HepG2 (cell line): ENCODE data around the gene ACTN2. TPM values are rescaled to one million over a fixed set of nuclear protein-coding genes. Genes with fewer than 3 reads are reported as not detected.

Source experiments
- BCLAF1 ChIP-seq: fragments of 450-650 bp; IDR thresholded peaks from 2 replicates; pipeline ENCODE4 v1.6.1; 2017; ENCODE audit warnings: mild to moderate bottlenecking
- CENPBD1 ChIP-seq: sonication (generic); formaldehyde crosslinking; IDR thresholded peaks from 2 replicates; pipeline ENCODE4 v1.8.0; 2022; ENCODE audit warnings: missing genetic modification reagents, low read depth, mild to moderate bottlenecking, borderline replicate concordance
- DR1 ChIP-seq: sonication (generic); formaldehyde crosslinking; IDR thresholded peaks from 2 replicates; pipeline ENCODE4 v1.8.0; 2021; ENCODE audit warnings: mild to moderate bottlenecking, missing genetic modification reagents, inconsistent platforms
- ELF4 ChIP-seq: sonication (generic); formaldehyde crosslinking; IDR thresholded peaks from 2 replicates; pipeline ENCODE4 v1.5.0; 2020; ENCODE audit warnings: missing genetic modification reagents, mild to moderate bottlenecking, moderate library complexity, borderline replicate concordance
- FOXM1 ChIP-seq: sonication (generic); formaldehyde crosslinking; IDR thresholded peaks from 2 replicates; pipeline ENCODE4 v1.5.0; 2020; ENCODE audit warnings: missing genetic modification reagents
- FOXP1 ChIP-seq, 2 experiments: fragments of 450-650 bp in 1 of 2; IDR thresholded peaks; 2 replicates each; pipeline ENCODE4 v1.6.1; 2017 to 2018; ENCODE audit warnings: antibody characterized with exemption in 1 of 2
- GFI1 ChIP-seq: sonication (generic); formaldehyde crosslinking; IDR thresholded peaks from 2 replicates; pipeline ENCODE4 v1.5.0; 2020; ENCODE audit warnings: missing genetic modification reagents, mild to moderate bottlenecking, borderline replicate concordance
- GZF1 ChIP-seq: sonication (generic); formaldehyde crosslinking; IDR thresholded peaks from 2 replicates; pipeline ENCODE4 v1.5.1; 2020; ENCODE audit warnings: mild to moderate bottlenecking, missing genetic modification reagents
- HNRNPUL1 ChIP-seq: fragments of 200-400 bp; formaldehyde crosslinking; IDR thresholded peaks from 2 replicates; pipeline ENCODE4 v1.6.1; 2017; ENCODE audit warnings: low read depth, mild to moderate bottlenecking, low read length, moderate library complexity
- HOXA7 ChIP-seq: sonication (generic); formaldehyde crosslinking; IDR thresholded peaks from 2 replicates; pipeline ENCODE4 v1.8.1; 2022; ENCODE audit warnings: mild to moderate bottlenecking, missing genetic modification reagents, moderate library complexity
- KDM6A ChIP-seq: IDR thresholded peaks from 2 replicates; pipeline ENCODE4 v1.6.1; 2016; ENCODE audit warnings: low read depth
- NFKBIZ ChIP-seq: IDR thresholded peaks from 2 replicates; pipeline ENCODE4 v1.6.1; 2018; ENCODE audit warnings: missing genetic modification reagents, missing compliant biosample characterization
- NR1H2 ChIP-seq: sonication (generic); formaldehyde crosslinking; IDR thresholded peaks from 2 replicates; pipeline ENCODE4 v1.8.1; 2022; ENCODE audit warnings: low read depth, missing genetic modification reagents, borderline replicate concordance
- RXRA ChIP-seq: sonication (generic); formaldehyde crosslinking; IDR thresholded peaks from 2 replicates; pipeline ENCODE4 v1.5.1; 2020; ENCODE audit warnings: missing genetic modification reagents
- SMC3 ChIP-seq: IDR thresholded peaks from 2 replicates; pipeline ENCODE4 v1.6.1; 2011; ENCODE audit warnings: low read length, improper control_type of control experiment
- TAF1 ChIP-seq: sonication (generic); formaldehyde crosslinking; IDR thresholded peaks from 2 replicates; pipeline ENCODE4 v1.4.0; 2020; ENCODE audit warnings: missing genetic modification reagents
- TSC22D2 ChIP-seq: sonication (generic); formaldehyde crosslinking; IDR thresholded peaks from 2 replicates; pipeline ENCODE4 v1.5.1; 2020; ENCODE audit warnings: missing genetic modification reagents, mild to moderate bottlenecking, borderline replicate concordance
- ZNF225 ChIP-seq: sonication (generic); formaldehyde crosslinking; IDR thresholded peaks from 2 replicates; pipeline ENCODE4 v1.4.0; 2020; ENCODE audit warnings: mild to moderate bottlenecking, missing genetic modification reagents
- ZNF275 ChIP-seq: sonication (generic); formaldehyde crosslinking; IDR thresholded peaks from 2 replicates; pipeline ENCODE4 v1.8.0; 2022; ENCODE audit warnings: missing genetic modification reagents, mild to moderate bottlenecking, inconsistent platforms, borderline replicate concordance
- ZNF296 ChIP-seq: sonication (generic); formaldehyde crosslinking; conservative IDR thresholded peaks from 2 replicates; pipeline ENCODE4 v1.5.0; 2020; ENCODE audit warnings: mild to moderate bottlenecking, missing genetic modification reagents
- ZNF326 ChIP-seq: sonication (generic); formaldehyde crosslinking; IDR thresholded peaks from 2 replicates; pipeline ENCODE4 v1.4.0; 2020; ENCODE audit warnings: missing genetic modification reagents, borderline replicate concordance
- polyA plus RNA-seq, 8 experiments: library from polyadenylated mRNA; depleted of rRNA in 3 of 8; stranded (reverse) in 7 of 8; unstranded in 1 of 8; fragments of >200 nt; fragmentation: Illumina TruSeq in 4 of 8; extraction: Trizol in 4 of 8; gene quantifications; 2 replicates each; pipeline versions ENCODE4 v1.2.1 to v1.2.3, GENCODE V29; 2011 to 2016; ENCODE audit warnings: low read depth in 4 of 8, missing spikeins in 1 of 8, mixed read lengths in 1 of 8; ENCODE audit not compliant: insufficient read depth in 1 of 8
- total RNA-seq, 5 experiments: library from RNA; depleted of rRNA; stranded (reverse); fragments of >200 nt; fragmentation: Illumina TruSeq; extraction: Trizol; gene quantifications; 2 replicates each; pipeline ENCODE4 v1.2.3, GENCODE V29; 2016; ENCODE audit warnings: low read depth in 1 of 5
- TF ChIP-seq, protein P1 (sequence below): sonication (generic); formaldehyde crosslinking; IDR thresholded peaks from 2 replicates; pipeline ENCODE4 v1.9.0; 2021; ENCODE audit warnings: missing genetic modification reagents, borderline replicate concordance

Gene ACTN2
- total and polyA plus RNA-seq, 2 of the 13 experiments (the other 11 are each of a cell fraction or from before 2014, with no cell fraction given), result 0.04 to 0.13 TPM

DNA sequence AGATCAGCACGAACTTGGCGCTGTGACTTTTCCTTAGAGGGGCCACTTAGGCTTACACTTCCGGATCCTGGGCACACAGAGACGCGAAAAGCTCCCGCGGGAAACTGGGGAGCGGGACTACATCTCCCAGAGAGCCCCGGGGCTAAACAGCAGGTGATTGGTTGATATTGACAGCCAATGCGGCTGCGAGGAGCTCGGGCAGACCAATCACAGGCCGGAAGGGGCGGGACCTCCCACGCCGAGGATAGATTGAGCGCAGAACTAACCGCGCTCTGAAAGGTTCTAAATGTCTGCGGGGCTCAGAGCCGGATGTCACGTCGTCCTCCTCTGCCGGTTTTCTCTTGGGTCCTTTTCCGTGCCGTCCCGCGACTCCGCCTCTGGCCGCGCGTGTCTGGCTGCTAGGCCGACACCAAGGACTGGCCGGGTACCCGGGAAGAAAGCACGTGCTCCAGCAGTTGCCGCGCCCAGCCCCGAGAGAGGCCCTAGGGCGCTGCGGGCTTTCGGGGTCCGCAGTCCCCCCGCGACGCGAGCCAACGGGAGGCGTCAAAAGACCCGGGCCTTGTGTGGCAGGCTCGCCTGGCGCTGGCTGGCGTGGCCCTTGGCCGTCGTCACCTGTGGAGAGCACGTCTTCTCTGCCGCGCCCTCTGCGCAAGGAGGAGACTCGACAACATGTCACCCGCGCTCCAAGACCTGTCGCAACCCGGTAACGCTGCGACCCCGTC is 108.9 kb downstream of the ACTN2 start, which contains the start of gene MTR (continued):
- TF ChIP-seq FOXP1 (IDR thresholded peaks at IDR 0.05) (no peak), FOXP1 (CRISPR knock-in tag; IDR thresholded peaks at IDR 0.05) (peak; percentile 29; the same call in 1 of the 2 replicates), SMC3 (no peak), ELF4 (peak; percentile 58; the same call in 1 of the 2 replicates), KDM6A (no peak), TAF1 (peak; percentile 95), NR1H2 (CRISPR knock-in tag) (peak; percentile 88), HNRNPUL1 (no peak), HOXA7 (CRISPR knock-in tag) (no peak), NFKBIZ (CRISPR knock-in tag) (no peak), ZNF225 (peak; percentile 91), FOXM1 (CRISPR knock-in tag) (0 out of 2 replicates have a peak, but pooled peaks have one; percentile 62), DR1 (CRISPR knock-in tag) (peak; percentile 59; the same call in 1 of the 2 replicates), ZNF275 (CRISPR knock-in tag) (peak; percentile 74; the same call in 1 of the 2 replicates), CENPBD1 (no peak), GFI1 (CRISPR knock-in tag) (peak; percentile 65; the same call in 1 of the 2 replicates), ZNF326 (CRISPR knock-in tag) (no peak), RXRA (CRISPR knock-in tag) (peak; percentile 51), BCLAF1 (no peak), GZF1 (CRISPR knock-in tag) (peak; percentile 55; the same call in 1 of the 2 replicates), ZNF296 (CRISPR knock-in tag) (no peak; the same call in 1 of the 2 replicates), TSC22D2 (CRISPR knock-in tag) (0 out of 2 replicates have a peak, but pooled peaks have one; percentile 20)
- TF ChIP-seq, protein P1, sequence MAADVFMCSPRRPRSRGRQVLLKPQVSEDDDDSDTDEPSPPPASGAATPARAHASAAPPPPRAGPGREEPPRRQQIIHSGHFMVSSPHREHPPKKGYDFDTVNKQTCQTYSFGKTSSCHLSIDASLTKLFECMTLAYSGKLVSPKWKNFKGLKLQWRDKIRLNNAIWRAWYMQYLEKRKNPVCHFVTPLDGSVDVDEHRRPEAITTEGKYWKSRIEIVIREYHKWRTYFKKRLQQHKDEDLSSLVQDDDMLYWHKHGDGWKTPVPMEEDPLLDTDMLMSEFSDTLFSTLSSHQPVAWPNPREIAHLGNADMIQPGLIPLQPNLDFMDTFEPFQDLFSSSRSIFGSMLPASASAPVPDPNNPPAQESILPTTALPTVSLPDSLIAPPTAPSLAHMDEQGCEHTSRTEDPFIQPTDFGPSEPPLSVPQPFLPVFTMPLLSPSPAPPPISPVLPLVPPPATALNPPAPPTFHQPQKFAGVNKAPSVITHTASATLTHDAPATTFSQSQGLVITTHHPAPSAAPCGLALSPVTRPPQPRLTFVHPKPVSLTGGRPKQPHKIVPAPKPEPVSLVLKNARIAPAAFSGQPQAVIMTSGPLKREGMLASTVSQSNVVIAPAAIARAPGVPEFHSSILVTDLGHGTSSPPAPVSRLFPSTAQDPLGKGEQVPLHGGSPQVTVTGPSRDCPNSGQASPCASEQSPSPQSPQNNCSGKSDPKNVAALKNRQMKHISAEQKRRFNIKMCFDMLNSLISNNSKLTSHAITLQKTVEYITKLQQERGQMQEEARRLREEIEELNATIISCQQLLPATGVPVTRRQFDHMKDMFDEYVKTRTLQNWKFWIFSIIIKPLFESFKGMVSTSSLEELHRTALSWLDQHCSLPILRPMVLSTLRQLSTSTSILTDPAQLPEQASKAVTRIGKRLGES (CRISPR knock-in tag), result 0 out of 2 replicates have a peak, but pooled peaks have one; percentile 72
